Activated T-cell treated with anti-CD3 and anti-CD28 coated beads for 48 hours (primary cell): ENCODE results near the gene GATAD2B.
A peak's percentile ranks its signal among the peaks of the same experiment; 100 is the strongest.
"Not testable (repeated sequence)": the region's sequence is repeated elsewhere in the genome, so short reads cannot be mapped to it uniquely, and the experiment has no call there.

Experiments used
- DNase-seq: peaks from one replicate; pipeline ENCODE4 v3.0.0-alpha.2; 2020; ENCODE audit warnings: low read depth

Gene GATAD2B

GRCh38 chr1:153795330-153795837 lies 127.4 kb downstream of the GATAD2B start:
- no peak for DNase-seq

- DNase-seq, result no peak
Measured at GRCh38 chr1:153794624-153795329, 128.0 kb downstream of the GATAD2B start.

- no peak for DNase-seq
Measured at GRCh38 chr1:153793973-153794615, 128.7 kb downstream of the GATAD2B start.

GRCh38 chr1:153793261-153793972 lies 129.4 kb downstream of the GATAD2B start:
- no peak for DNase-seq

- no peak for DNase-seq
Measured at GRCh38 chr1:153792631-153793041, 130.1 kb downstream of the GATAD2B start.

- no peak for DNase-seq
Measured at GRCh38 chr1:153791648-153792253, 131.0 kb downstream of the GATAD2B start.

- no peak for DNase-seq
Measured at GRCh38 chr1:153790966-153791647, 131.7 kb downstream of the GATAD2B start.

GRCh38 chr1:153790313-153790965 lies 132.3 kb downstream of the GATAD2B start:
- no peak for DNase-seq

GRCh38 chr1:153789478-153790034 lies 133.2 kb downstream of the GATAD2B start:
- DNase-seq, result no peak

- no peak for DNase-seq
Measured at GRCh38 chr1:153786038-153786790, 136.6 kb downstream of the GATAD2B start.

- DNase-seq, result peak; percentile 92
Measured at GRCh38 chr1:153783233-153784190, 139.3 kb downstream of the GATAD2B start.

- DNase-seq, result not testable (repeated sequence)
Measured at GRCh38 chr1:153782648-153783047, 140.1 kb downstream of the GATAD2B start.

GRCh38 chr1:153780551-153780950 lies 142.2 kb downstream of the GATAD2B start:
- DNase-seq, result no peak

- no peak for DNase-seq
Measured at GRCh38 chr1:153779781-153780541, 142.8 kb downstream of the GATAD2B start.

GRCh38 chr1:153778824-153779519 lies 143.8 kb downstream of the GATAD2B start:
- DNase-seq, result no peak

GRCh38 chr1:153778051-153778823 lies 144.5 kb downstream of the GATAD2B start:
- DNase-seq, result no peak

- DNase-seq, result no peak
Measured at GRCh38 chr1:153777648-153778047, 145.1 kb downstream of the GATAD2B start.
